ENCODE measurements around the gene TBC1D3E.
"Not testable (repeated sequence)": the region's sequence is repeated elsewhere in the genome, so short reads cannot be mapped to it uniquely, and the experiment has no call there.

Gene TBC1D3E

DNA sequence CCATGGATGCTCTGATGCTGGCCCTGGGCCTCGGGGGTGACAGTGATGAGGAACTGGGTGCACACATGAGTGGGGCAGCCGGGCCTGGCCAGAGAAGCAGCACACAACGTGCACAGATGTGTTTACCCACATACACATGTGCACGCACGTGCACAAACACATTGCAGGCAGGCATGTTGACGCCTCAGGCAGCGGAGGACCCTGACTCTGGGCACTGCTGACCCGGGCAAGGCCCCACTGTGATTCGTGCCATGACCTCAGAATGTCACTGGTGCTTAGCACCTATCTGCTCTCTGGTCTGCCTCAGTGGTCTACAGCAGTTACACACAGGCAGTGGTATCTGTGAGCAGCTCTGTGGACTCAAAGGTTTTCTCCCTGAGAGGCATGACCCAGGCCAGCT lies at the start of gene TBC1D3E:
Gene TBC1D3E, plus strand, starts transcription at position 301 of the 400 bp plus-strand sequence. CDS start 1,545 bp downstream, outside the sequence.
- not testable (repeated sequence) for DNase-seq

DNA sequence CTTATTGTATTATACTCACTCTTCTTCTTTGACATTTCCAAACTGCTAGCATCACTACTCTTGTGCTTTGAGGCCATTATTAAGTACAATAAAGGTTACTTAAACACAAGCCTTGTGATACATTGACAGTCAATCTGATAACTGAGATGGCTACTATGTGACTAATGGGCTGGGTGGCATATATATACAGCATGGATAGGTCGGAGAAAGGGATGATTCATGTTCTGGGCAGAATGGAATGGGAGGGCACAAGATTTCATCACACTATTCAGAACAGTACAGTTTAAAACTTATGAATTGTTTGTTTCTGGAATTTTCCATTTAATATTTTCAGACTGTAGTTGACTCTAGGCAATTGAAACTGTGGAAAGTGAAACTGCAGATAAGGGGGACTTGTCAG lies 40.4 kb upstream of the TBC1D3E start:
- not testable (repeated sequence) for DNase-seq

DNA sequence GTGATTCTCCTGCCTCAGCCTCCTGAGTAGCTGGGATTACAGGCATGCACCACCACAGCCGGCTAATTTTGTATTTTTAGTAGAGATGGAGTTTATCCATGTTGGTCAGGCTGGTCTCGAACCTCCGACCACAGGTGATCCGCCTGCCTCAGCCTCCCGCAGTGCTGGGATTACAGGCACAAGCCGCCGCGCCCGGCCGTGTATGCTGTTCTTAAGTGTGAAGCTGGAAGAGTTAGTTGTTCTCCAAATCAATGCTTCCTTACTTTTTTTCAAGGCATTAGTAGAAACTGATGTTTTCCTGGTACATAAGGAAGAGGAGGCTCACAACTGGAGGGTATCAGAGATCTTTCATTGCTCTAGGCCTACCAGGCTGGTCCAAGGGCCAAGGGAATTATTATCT lies 39.6 kb upstream of the TBC1D3E start:
- DNase-seq = not testable (repeated sequence)

DNA sequence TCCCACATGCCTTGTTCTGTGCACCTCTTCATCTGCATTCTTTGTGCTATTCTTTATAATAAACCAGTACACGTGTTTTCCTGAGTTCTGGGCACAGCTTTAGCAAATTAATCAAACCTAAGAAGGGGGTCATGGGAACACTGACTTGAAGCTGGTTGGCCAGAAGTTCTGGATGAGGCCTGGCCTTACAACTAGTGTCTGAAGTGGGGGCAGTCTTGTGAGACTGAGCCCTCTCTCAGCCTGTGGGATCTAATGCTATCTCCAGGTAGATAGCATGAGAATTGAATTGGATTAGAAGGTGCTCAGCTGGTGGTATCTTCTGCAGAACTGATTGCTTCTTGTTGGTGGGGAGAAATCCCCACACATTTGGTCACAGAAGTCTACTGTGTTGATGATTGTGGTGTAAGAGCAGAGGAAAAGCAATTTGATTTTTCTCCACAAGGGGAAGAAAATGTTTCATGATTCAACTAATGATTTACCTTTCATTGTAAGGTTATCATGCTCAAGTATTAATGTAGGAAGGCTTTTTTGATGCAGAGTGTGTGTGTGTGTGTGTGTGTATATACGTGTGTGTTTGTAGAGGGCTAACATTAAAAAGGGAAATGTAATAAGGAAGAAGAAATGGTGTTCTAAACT lies 33.6 kb upstream of the TBC1D3E start:
- DNase-seq = not testable (repeated sequence)

DNA sequence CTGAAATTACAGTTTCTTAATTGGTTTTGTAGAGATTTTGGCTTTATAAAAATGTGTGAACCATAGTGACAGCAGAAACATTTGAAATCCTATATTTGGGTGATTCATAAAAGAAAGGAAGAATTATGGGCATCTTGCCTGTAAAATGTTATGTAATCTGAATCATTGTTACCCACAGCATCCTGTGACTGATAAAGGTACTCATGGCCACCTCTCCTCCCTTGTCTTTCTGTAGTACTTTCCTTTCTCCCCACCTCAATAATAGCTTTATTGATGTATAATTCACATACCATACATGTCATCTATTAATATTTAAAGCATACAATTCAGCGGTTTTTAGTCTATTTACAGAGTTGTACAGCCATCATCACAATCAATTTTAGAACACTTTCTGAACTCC lies 28.5 kb upstream of the TBC1D3E start:
- DNase-seq = not testable (repeated sequence)

DNA sequence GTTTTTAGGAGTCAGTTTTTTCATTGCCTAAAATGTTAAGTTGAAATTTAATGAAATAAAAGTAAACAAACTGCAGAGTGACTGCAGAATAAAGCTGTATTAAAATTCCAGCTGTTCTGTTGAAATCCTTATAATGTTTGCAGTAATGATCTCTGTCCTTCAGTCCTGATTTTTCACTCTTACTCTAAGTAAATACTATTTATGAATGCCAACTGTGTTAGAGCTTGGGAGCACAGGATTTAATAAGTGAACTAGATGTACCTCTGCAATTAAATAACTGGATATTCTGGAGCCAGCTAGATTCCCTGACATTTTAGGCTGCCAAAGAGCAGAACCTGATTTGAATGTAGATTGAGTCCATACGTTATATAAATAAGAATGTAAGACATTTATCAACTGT lies 7.9 kb upstream of the TBC1D3E start:
- not testable (repeated sequence) for DNase-seq

DNA sequence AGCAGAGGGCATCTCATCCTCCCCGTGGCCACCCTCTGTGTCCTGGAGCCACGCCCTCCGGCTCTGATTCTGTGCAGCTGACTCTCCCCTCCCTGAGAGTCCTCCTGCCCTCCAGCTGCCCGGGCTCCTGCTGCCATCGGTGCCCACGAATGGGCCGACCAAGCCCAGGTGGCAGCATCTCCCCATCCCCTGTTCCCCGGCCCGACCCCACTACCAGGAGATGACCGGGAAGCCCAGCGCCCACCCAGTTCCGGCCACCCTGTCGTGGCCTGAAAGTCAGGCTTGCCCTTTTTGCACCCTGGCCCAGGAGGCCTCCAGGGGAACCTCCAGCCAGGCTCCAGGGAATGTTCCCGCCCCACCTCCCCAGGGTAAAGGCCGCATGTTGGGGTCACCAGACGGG lies 7.1 kb downstream of the TBC1D3E start:
- not testable (repeated sequence) for DNase-seq
